ENCODE data around the gene LIF.

LIF gene

DNA sequence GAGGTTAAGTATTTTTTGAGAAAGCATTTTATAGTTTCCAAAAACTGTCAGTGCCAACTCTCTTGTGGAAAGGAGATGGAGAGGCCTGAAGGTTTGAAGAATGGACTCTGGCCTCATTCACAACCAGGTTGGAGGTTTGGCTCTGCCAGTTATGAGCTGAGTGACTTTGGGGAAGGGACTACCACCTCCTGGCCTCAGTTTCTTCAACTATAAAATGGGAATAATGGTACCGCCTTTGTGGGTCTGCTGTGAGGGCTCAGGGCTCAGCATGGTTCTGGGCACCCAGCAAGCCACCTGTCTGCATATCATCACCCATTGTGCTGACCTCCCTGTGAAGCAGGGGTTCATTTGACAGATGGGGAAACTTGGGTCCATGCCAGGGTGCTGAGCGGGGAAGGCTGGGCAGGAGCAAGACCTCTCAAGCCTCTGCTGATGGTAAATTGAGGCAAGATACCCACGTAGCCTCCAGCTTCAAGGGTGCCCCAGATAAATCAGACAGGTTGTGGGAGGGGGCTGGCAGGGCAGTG, 3.5 kb upstream of the LIF start:
- no peak for DNase-seq
- Histone ChIP-seq H3K27ac (no peak overlapping the region), H3K36me3 (no peaks in the 10 kb centered on the region), H3K9me3 (ENCODE audit: severe bottlenecking) (no peaks in the 10 kb centered on the region), H3K27me3 (ENCODE audit: insufficient read depth, low read depth, severe bottlenecking) (no peaks in the 10 kb centered on the region), H3K4me3 (ENCODE audit: low read depth, low read length) (no peak overlapping the region)
- TF ChIP-seq, protein P1, sequence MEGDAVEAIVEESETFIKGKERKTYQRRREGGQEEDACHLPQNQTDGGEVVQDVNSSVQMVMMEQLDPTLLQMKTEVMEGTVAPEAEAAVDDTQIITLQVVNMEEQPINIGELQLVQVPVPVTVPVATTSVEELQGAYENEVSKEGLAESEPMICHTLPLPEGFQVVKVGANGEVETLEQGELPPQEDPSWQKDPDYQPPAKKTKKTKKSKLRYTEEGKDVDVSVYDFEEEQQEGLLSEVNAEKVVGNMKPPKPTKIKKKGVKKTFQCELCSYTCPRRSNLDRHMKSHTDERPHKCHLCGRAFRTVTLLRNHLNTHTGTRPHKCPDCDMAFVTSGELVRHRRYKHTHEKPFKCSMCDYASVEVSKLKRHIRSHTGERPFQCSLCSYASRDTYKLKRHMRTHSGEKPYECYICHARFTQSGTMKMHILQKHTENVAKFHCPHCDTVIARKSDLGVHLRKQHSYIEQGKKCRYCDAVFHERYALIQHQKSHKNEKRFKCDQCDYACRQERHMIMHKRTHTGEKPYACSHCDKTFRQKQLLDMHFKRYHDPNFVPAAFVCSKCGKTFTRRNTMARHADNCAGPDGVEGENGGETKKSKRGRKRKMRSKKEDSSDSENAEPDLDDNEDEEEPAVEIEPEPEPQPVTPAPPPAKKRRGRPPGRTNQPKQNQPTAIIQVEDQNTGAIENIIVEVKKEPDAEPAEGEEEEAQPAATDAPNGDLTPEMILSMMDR (IDR thresholded peaks at IDR 0.05; ENCODE audit: low read depth, low read length): no peak

- Histone ChIP-seq H3K27ac (no peak overlapping the region), H3K9me3 (ENCODE audit: severe bottlenecking) (no peaks in the 10 kb centered on the region), H3K4me3 (ENCODE audit: low read depth, low read length) (no peak overlapping the region), H3K36me3 (no peaks in the 10 kb centered on the region), H3K27me3 (ENCODE audit: insufficient read depth, low read depth, severe bottlenecking) (no peaks in the 10 kb centered on the region)
- TF ChIP-seq, protein P1 (IDR thresholded peaks at IDR 0.05; ENCODE audit: low read depth, low read length): no peak
- DNase-seq: no peak
These were observed 2.8 kb upstream of the LIF start for GRCh38 chr22:30249049-30250038.

DNA sequence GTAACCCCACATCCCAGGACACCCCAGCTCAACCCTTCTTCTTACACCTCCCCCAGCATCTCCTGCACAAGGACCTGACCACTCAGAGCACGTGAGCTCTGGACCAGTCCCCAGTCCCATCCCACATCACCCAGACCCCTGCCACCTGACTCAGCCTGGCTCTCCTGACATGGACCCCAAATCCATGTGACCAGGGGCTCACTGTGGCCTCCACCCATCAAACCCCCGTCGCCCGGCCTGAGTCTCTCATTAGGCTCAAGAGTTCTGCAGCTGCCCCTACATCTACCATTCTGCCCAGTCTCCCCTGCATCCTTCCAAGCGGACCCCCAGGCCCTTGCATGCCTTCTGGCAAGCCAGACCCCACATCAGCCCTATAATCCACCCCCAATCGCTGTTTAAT, 1.9 kb upstream of the LIF start:
- no peak overlapping the region for H3K4me3 ChIP-seq (ENCODE audit: low read depth, low read length)

GRCh38 chr22:30247974-30248373, 1.4 kb upstream of the LIF start:
- Histone ChIP-seq H3K4me3 (ENCODE audit: low read depth, low read length) (no peak overlapping the region), H3K27ac (no peak overlapping the region)

More for the DNA sequence above, 1.9 kb upstream of the LIF start:
- Histone ChIP-seq H3K27ac (no peak overlapping the region), H3K27me3 (ENCODE audit: insufficient read depth, low read depth, severe bottlenecking) (no peaks in the 10 kb centered on the region), H3K36me3 (peaks cover 3% of the 10 kb centered on the region; the same call in 1 of the 2 replicates), H3K9me3 (ENCODE audit: severe bottlenecking) (no peaks in the 10 kb centered on the region)
- TF ChIP-seq, protein P1 (IDR thresholded peaks at IDR 0.05; ENCODE audit: low read depth, low read length): no peak
- no peak for DNase-seq

GRCh38 chr22:30247561-30247960, 1.0 kb upstream of the LIF start:
- DNase-seq: no peak
- TF ChIP-seq, protein P1 (IDR thresholded peaks at IDR 0.05; ENCODE audit: low read depth, low read length): no peak
- Histone ChIP-seq H3K27me3 (ENCODE audit: insufficient read depth, low read depth, severe bottlenecking) (no peaks in the 10 kb centered on the region), H3K4me3 (ENCODE audit: low read depth, low read length) (no peak overlapping the region), H3K36me3 (peaks cover 8% of the 10 kb centered on the region; the same call in 1 of the 2 replicates), H3K27ac (no peak overlapping the region), H3K9me3 (ENCODE audit: severe bottlenecking) (no peaks in the 10 kb centered on the region)

More at GRCh38 chr22:30247974-30248373, 1.4 kb upstream of the LIF start:
- Histone ChIP-seq H3K27me3 (ENCODE audit: insufficient read depth, low read depth, severe bottlenecking) (no peaks in the 10 kb centered on the region), H3K36me3 (peaks cover 8% of the 10 kb centered on the region; the same call in 1 of the 2 replicates), H3K9me3 (ENCODE audit: severe bottlenecking) (no peaks in the 10 kb centered on the region)
- no peak for DNase-seq
- TF ChIP-seq, protein P1 (IDR thresholded peaks at IDR 0.05; ENCODE audit: low read depth, low read length): no peak
